HG02642 (cell line): Measurements from ENCODE around the gene NEK4.
A peak's percentile ranks its signal among the peaks of the same experiment; 100 is the strongest.
"Not testable (repeated sequence)": the region's sequence is repeated elsewhere in the genome, so short reads cannot be mapped to it uniquely, and the experiment has no call there.

Experiments
- ATAC-seq: cut with Tn5 transposase; IDR thresholded peaks from one replicate; pipeline ENCODE4 v1.9.1; 2021; ENCODE audit warnings: mild to moderate bottlenecking; ENCODE audit not compliant: unreplicated experiment, poor library complexity

Gene NEK4

GRCh38 chr3:52779837-52780585, 9.3 kb upstream of the NEK4 start:
- peak; percentile 14 for ATAC-seq

- ATAC-seq: peak; percentile 76
Measured at GRCh38 chr3:52779011-52779836, 8.5 kb upstream of the NEK4 start.

- ATAC-seq: no peak
Measured at GRCh38 chr3:52777959-52778805, 7.4 kb upstream of the NEK4 start.

- ATAC-seq: no peak
Measured at GRCh38 chr3:52777127-52777958, 6.6 kb upstream of the NEK4 start, which contains the start of gene ITIH1. Gene ITIH1 (plus strand): TSS chr3:52777599. CDS start chr3:52777616, 17 bp downstream.

- ATAC-seq: not testable (repeated sequence)
Measured at GRCh38 chr3:52776486-52776885, 5.7 kb upstream of the NEK4 start.

- no peak for ATAC-seq
Measured at GRCh38 chr3:52775877-52776276, 5.1 kb upstream of the NEK4 start.

GRCh38 chr3:52774901-52775864, 4.4 kb upstream of the NEK4 start:
- no peak for ATAC-seq

- ATAC-seq: no peak
Measured at GRCh38 chr3:52774066-52774713, 3.5 kb upstream of the NEK4 start.

- ATAC-seq: no peak
Measured at GRCh38 chr3:52773361-52774065, 2.8 kb upstream of the NEK4 start.

- no peak for ATAC-seq
Measured at GRCh38 chr3:52771702-52772101, 962 bp upstream of the NEK4 start.

GRCh38 chr3:52771334-52771681, 568 bp upstream of the NEK4 start:
- no peak for ATAC-seq

- ATAC-seq: no peak
Measured at GRCh38 chr3:52769786-52770455, 819 bp downstream of the NEK4 start.

GRCh38 chr3:52763466-52763865, 7.3 kb downstream of the NEK4 start:
- ATAC-seq: no peak

- ATAC-seq: no peak
Measured at GRCh38 chr3:52756141-52756540, 14.6 kb downstream of the NEK4 start.

GRCh38 chr3:52754373-52754772, 16.4 kb downstream of the NEK4 start:
- ATAC-seq: no peak

- ATAC-seq: no peak
Measured at GRCh38 chr3:52752045-52752660, 18.6 kb downstream of the NEK4 start.

- ATAC-seq: no peak
Measured at GRCh38 chr3:52743721-52744120, 27.0 kb downstream of the NEK4 start.
